SK-N-SH (cell line): ENCODE results near the gene EIF6.

Experiments
- CTCF ChIP-seq: fragments of 200-600 bp; sonication (generic); IDR thresholded peaks from 2 replicates; pipeline ENCODE4 v1.6.1; 2017; ENCODE audit warnings: antibody characterized with exemption, mild to moderate bottlenecking, moderate library complexity
- EP300 ChIP-seq, 2 experiments: IDR thresholded peaks; 2 replicates each; pipeline versions ENCODE4 v1.4.0 to v1.6.1; 2012; ENCODE audit warnings: borderline replicate concordance in 1 of 2, low read depth in 1 of 2, low read length in 1 of 2
- GABPA ChIP-seq: IDR thresholded peaks from 2 replicates; pipeline ENCODE4 v1.4.0; 2012; ENCODE audit warnings: low read depth, mild to moderate bottlenecking
- MAX ChIP-seq: IDR thresholded peaks from 2 replicates; pipeline ENCODE4 v1.4.0; 2012; ENCODE audit warnings: low read depth
- MEF2A ChIP-seq: IDR thresholded peaks from 2 replicates; pipeline ENCODE4 v1.4.0; 2012; ENCODE audit warnings: low read depth, borderline replicate concordance
- NFIC ChIP-seq: IDR thresholded peaks from 2 replicates; pipeline ENCODE4 v1.4.0; 2012; ENCODE audit warnings: borderline replicate concordance
- USF2 ChIP-seq: fragments of 150-350 bp; IDR thresholded peaks from 2 replicates; pipeline ENCODE4 v1.6.1; 2017; ENCODE audit warnings: antibody characterized with exemption, low read length, low read depth, borderline replicate concordance
- YY1 ChIP-seq: IDR thresholded peaks from 2 replicates; pipeline ENCODE4 v1.4.0; 2012; ENCODE audit warnings: low read depth, mild to moderate bottlenecking

- TF ChIP-seq CTCF (no peak), NFIC (peak; percentile 97), MAX (peak; percentile 98), EP300 (IDR thresholded peaks at IDR 0.05; ENCODE audit: borderline replicate concordance in 1 of 2, low read depth in 1 of 2, low read length in 1 of 2) (peak; percentile 67 to 99), GABPA (peak; percentile 37), USF2 (no peak), YY1 (peak; percentile 60; the same call in 1 of the 2 replicates), MEF2A (peak; percentile 73; the same call in 1 of the 2 replicates)
These were observed 21.3 kb upstream of the EIF6 start for GRCh38 chr20:35305682-35306556.
